HepG2 (cell line): ENCODE results near the gene TRMT112. TPM values are rescaled to one million over a fixed set of nuclear protein-coding genes. Genes with fewer than 3 reads are reported as not detected.

Source experiments
- AKAP8 ChIP-seq: sonication (generic); formaldehyde crosslinking; IDR thresholded peaks from 2 replicates; pipeline ENCODE4 v1.5.1; 2020; ENCODE audit warnings: mild to moderate bottlenecking, missing genetic modification reagents
- CBX5 ChIP-seq: sonication (generic); formaldehyde crosslinking; IDR thresholded peaks from 2 replicates; pipeline ENCODE4 v1.4.0; 2020; ENCODE audit warnings: missing genetic modification reagents, borderline replicate concordance
- HMGXB4 ChIP-seq, 2 experiments: sonication (generic) in 1 of 2; formaldehyde crosslinking in 1 of 2; IDR thresholded peaks; 2 replicates each; pipeline versions ENCODE4 v1.4.0 to v1.6.1; 2018 to 2020; ENCODE audit warnings: missing genetic modification reagents in 2 of 2, borderline replicate concordance in 1 of 2, low read depth in 1 of 2, mild to moderate bottlenecking in 1 of 2, missing biosample characterization in 1 of 2
- HNRNPL ChIP-seq: fragments of 200-400 bp; formaldehyde crosslinking; IDR thresholded peaks from 2 replicates; pipeline ENCODE4 v1.6.1; 2017; ENCODE audit warnings: mild to moderate bottlenecking, low read depth, low read length
- PAF1 ChIP-seq: IDR thresholded peaks from 2 replicates; pipeline ENCODE4 v1.6.1; 2016; ENCODE audit warnings: missing genetic modification reagents, missing compliant biosample characterization
- PATZ1 ChIP-seq: sonication (generic); formaldehyde crosslinking; IDR thresholded peaks from 2 replicates; pipeline ENCODE4 v1.4.0; 2020; ENCODE audit warnings: missing genetic modification reagents
- PBX2 ChIP-seq: IDR thresholded peaks from 2 replicates; pipeline ENCODE4 v1.6.1; 2016; ENCODE audit warnings: control low read depth
- TEAD2 ChIP-seq: sonication (generic); formaldehyde crosslinking; IDR thresholded peaks from 2 replicates; pipeline ENCODE4 v1.9.0; 2021; ENCODE audit warnings: missing genetic modification reagents
- TRIM22 ChIP-seq: fragments of 450-650 bp; IDR thresholded peaks from 2 replicates; pipeline ENCODE4 v1.6.1; 2017
- TSC22D2 ChIP-seq: sonication (generic); formaldehyde crosslinking; IDR thresholded peaks from 2 replicates; pipeline ENCODE4 v1.5.1; 2020; ENCODE audit warnings: missing genetic modification reagents, mild to moderate bottlenecking, borderline replicate concordance
- UBTF ChIP-seq: sonication (generic); formaldehyde crosslinking; IDR thresholded peaks from 2 replicates; pipeline ENCODE4 v1.4.0; 2020; ENCODE audit warnings: mild to moderate bottlenecking, missing genetic modification reagents
- ZNF138 ChIP-seq: sonication (generic); formaldehyde crosslinking; IDR thresholded peaks from 2 replicates; pipeline ENCODE4 v1.5.0; 2020; ENCODE audit warnings: mild to moderate bottlenecking, low read depth, missing genetic modification reagents
- ZNF281 ChIP-seq: sonication (generic); formaldehyde crosslinking; IDR thresholded peaks from 2 replicates; pipeline ENCODE4 v1.4.0; 2020; ENCODE audit warnings: missing genetic modification reagents, borderline replicate concordance
- ZNF784 ChIP-seq: sonication (generic); formaldehyde crosslinking; IDR thresholded peaks from 2 replicates; pipeline ENCODE4 v1.5.1; 2020; ENCODE audit warnings: missing genetic modification reagents, mild to moderate bottlenecking, borderline replicate concordance
- polyA plus RNA-seq, 8 experiments: library from polyadenylated mRNA; depleted of rRNA in 3 of 8; stranded (reverse) in 7 of 8; unstranded in 1 of 8; fragments of >200 nt; fragmentation: Illumina TruSeq in 4 of 8; extraction: Trizol in 4 of 8; gene quantifications; 2 replicates each; pipeline versions ENCODE4 v1.2.1 to v1.2.3, GENCODE V29; 2011 to 2016; ENCODE audit warnings: low read depth in 4 of 8, missing spikeins in 1 of 8, mixed read lengths in 1 of 8; ENCODE audit not compliant: insufficient read depth in 1 of 8
- total RNA-seq, 5 experiments: library from RNA; depleted of rRNA; stranded (reverse); fragments of >200 nt; fragmentation: Illumina TruSeq; extraction: Trizol; gene quantifications; 2 replicates each; pipeline ENCODE4 v1.2.3, GENCODE V29; 2016; ENCODE audit warnings: low read depth in 1 of 5

Gene TRMT112
- total and polyA plus RNA-seq, 2 of the 13 experiments (the other 11 are each of a cell fraction or from before 2014, with no cell fraction given): 186 to 409 TPM

- TF ChIP-seq ZNF281 (CRISPR knock-in tag) (no peak), ZNF138 (CRISPR knock-in tag) (peak; percentile 67; the same call in 1 of the 2 replicates), TRIM22 (no peak), PAF1 (CRISPR knock-in tag) (no peak), UBTF (CRISPR knock-in tag) (peak; percentile 73), AKAP8 (CRISPR knock-in tag) (peak; percentile 89), PATZ1 (CRISPR knock-in tag) (peak; percentile 2), HNRNPL (peak; percentile 76), ZNF784 (CRISPR knock-in tag) (peak; percentile 54; the same call in 1 of the 2 replicates), HMGXB4 (CRISPR knock-in tag; IDR thresholded peaks at IDR 0.05; ENCODE audit: borderline replicate concordance in 1 of 2, low read depth in 1 of 2) (peak in 1 of 2 experiments; percentile 19; a peak in 1 of 4 replicates), CBX5 (CRISPR knock-in tag) (no peak), TSC22D2 (no peak), PBX2 (CRISPR knock-in tag) (no peak), TEAD2 (CRISPR knock-in tag) (no peak)
These were observed 41.8 kb upstream of the TRMT112 start, which contains the start of gene RPS6KA4 (continued) for GRCh38 chr11:64358907-64359711.
